ENCODE results near the gene FERMT1. TPM values are rescaled to one million over a fixed set of nuclear protein-coding genes. Genes with fewer than 3 reads are reported as not detected.
"Not testable (repeated sequence)": the region's sequence is repeated elsewhere in the genome, so short reads cannot be mapped to it uniquely, and the experiment has no call there.

The FERMT1 gene
- total RNA-seq, 1 donor from 2014 or later: 9.8 TPM

GRCh38 chr20:6034134-6034969 lies 88.5 kb downstream of the FERMT1 start:
- Histone ChIP-seq H3K4me1 (peaks cover 5% of the 10 kb centered on the region), H3K27me3 (no peaks in the 10 kb centered on the region), H3K4me3 (no peak overlapping the region), H3K9me3 (no peaks in the 10 kb centered on the region), H3K27ac (no peak overlapping the region), H3K36me3 (peaks cover 0 to 42% of the 10 kb centered on the region in 2 donors)
- no peak for DNase-seq (ENCODE audit: extremely low spot score in 2 of 2)
- intact Hi-C loops (cut with DNase I): no loop called here
- TF ChIP-seq POLR2A (IDR thresholded peaks at IDR 0.05) (no peak), POLR2AphosphoS5 (IDR thresholded peaks at IDR 0.05; ENCODE audit: insufficient read depth in 1 of 2, low read depth in 1 of 2) (no peak)
- TF ChIP-seq, protein P1, sequence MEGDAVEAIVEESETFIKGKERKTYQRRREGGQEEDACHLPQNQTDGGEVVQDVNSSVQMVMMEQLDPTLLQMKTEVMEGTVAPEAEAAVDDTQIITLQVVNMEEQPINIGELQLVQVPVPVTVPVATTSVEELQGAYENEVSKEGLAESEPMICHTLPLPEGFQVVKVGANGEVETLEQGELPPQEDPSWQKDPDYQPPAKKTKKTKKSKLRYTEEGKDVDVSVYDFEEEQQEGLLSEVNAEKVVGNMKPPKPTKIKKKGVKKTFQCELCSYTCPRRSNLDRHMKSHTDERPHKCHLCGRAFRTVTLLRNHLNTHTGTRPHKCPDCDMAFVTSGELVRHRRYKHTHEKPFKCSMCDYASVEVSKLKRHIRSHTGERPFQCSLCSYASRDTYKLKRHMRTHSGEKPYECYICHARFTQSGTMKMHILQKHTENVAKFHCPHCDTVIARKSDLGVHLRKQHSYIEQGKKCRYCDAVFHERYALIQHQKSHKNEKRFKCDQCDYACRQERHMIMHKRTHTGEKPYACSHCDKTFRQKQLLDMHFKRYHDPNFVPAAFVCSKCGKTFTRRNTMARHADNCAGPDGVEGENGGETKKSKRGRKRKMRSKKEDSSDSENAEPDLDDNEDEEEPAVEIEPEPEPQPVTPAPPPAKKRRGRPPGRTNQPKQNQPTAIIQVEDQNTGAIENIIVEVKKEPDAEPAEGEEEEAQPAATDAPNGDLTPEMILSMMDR (IDR thresholded peaks at IDR 0.05): no peak

DNA sequence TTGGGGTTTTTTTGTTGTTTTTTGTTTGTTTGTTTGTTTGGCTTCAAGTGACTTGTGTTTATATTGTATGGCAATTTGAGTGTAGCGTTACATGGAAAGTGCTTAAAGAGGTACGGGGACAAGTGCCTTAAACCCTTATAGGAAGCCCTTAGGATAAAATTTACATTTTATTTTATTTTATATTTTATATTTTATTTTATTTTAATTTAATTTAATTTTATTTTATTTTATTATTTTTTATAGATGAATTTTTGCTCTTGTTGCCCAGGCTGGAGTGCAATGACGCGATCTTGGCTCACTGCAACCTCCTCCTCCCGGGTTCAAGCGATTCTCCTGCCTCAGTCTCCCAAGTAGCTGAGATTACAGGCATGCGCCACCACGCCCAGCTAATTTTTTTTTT lies 89.9 kb downstream of the FERMT1 start:
- H3K4me3 ChIP-seq; H3K27me3 ChIP-seq; H3K9me3 ChIP-seq; H3K27ac ChIP-seq; DNase-seq (ENCODE audit: extremely low spot score in 2 of 2); intact Hi-C loops (cut with DNase I): not testable (repeated sequence)
- peaks cover 0 to 36% of the 10 kb centered on the region in 2 donors for H3K36me3 ChIP-seq
- peaks cover 12% of the 10 kb centered on the region for H3K4me1 ChIP-seq

DNA sequence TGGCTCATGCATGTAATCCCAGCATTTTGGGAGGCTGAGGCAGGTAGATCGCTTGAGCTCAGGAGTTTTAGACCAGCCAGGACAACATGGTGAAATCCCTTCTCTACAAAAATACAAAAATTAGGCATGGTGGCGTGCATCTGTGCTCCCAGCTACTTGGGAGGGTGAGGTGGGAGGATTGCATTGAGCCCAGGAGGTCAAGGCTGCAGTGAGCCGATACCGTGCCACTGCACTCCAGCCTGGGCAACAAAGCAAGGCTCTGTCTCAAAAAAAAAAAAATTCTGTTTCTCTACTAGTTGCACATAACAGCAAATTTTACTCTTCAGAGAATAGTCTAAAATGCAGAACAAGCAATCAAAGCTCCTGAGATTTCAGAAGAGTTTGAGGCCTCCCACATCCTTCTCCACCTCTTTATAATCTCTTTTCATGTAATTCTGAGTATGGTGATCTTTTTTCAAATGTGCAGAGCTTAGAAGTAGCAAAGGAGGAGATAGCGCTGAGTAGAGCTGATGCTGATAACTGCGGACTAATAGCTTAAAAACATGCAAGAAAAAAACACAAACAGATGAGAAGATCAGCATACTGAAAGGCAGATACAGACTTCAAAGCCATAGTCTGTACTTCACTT lies 92.3 kb downstream of the FERMT1 start:
- Histone ChIP-seq H3K4me3 (no peak overlapping the region), H3K27me3 (no peaks in the 10 kb centered on the region), H3K36me3 (peaks cover 0 to 19% of the 10 kb centered on the region in 2 donors), H3K4me1 (peaks cover 12% of the 10 kb centered on the region), H3K9me3 (no peaks in the 10 kb centered on the region), H3K27ac (no peak overlapping the region)
- TF ChIP-seq, protein P1 (IDR thresholded peaks at IDR 0.05): no peak
- TF ChIP-seq POLR2AphosphoS5 (IDR thresholded peaks at IDR 0.05; ENCODE audit: insufficient read depth in 1 of 2, low read depth in 1 of 2): no peak
- TF ChIP-seq POLR2A (IDR thresholded peaks at IDR 0.05): no peak
- DNase-seq (ENCODE audit: extremely low spot score in 2 of 2): no peak
- intact Hi-C loops (cut with DNase I): no loop called here

- no peaks in the 10 kb centered on the region for H3K9me3 ChIP-seq
- H3K27me3 ChIP-seq: no peaks in the 10 kb centered on the region
- TF ChIP-seq POLR2A (IDR thresholded peaks at IDR 0.05) (no peak), POLR2AphosphoS5 (IDR thresholded peaks at IDR 0.05; ENCODE audit: insufficient read depth in 1 of 2, low read depth in 1 of 2) (no peak)
- TF ChIP-seq, protein P1 (IDR thresholded peaks at IDR 0.05): no peak
- H3K27ac ChIP-seq: no peak overlapping the region
- DNase-seq (ENCODE audit: extremely low spot score in 2 of 2): no peak
- peaks cover 0 to 8% of the 10 kb centered on the region in 2 donors for H3K36me3 ChIP-seq
- H3K4me1 ChIP-seq: peaks cover 12% of the 10 kb centered on the region
- intact Hi-C loops (cut with DNase I): no loop called here
- H3K4me3 ChIP-seq: no peak overlapping the region
Observed at GRCh38 chr20:6029538-6029937, 93.3 kb downstream of the FERMT1 start.

GRCh38 chr20:6028818-6029217 lies 94.0 kb downstream of the FERMT1 start:
- H3K36me3 ChIP-seq: peaks cover 0 to 10% of the 10 kb centered on the region in 2 donors
- no peak overlapping the region for H3K4me3 ChIP-seq
- TF ChIP-seq, protein P1 (IDR thresholded peaks at IDR 0.05): no peak
- TF ChIP-seq POLR2A (IDR thresholded peaks at IDR 0.05): no peak
- TF ChIP-seq POLR2AphosphoS5 (IDR thresholded peaks at IDR 0.05; ENCODE audit: insufficient read depth in 1 of 2, low read depth in 1 of 2): no peak
- H3K9me3 ChIP-seq: no peaks in the 10 kb centered on the region
- intact Hi-C loops (cut with DNase I): no loop called here
- no peak for DNase-seq (ENCODE audit: extremely low spot score in 2 of 2)
- H3K4me1 ChIP-seq: peaks cover 12% of the 10 kb centered on the region
- no peaks in the 10 kb centered on the region for H3K27me3 ChIP-seq
- no peak overlapping the region for H3K27ac ChIP-seq
